ENCODE data around the gene SFMBT1. TPM values are rescaled to one million over a fixed set of nuclear protein-coding genes. Genes with fewer than 3 reads are reported as not detected.

Gene SFMBT1
- total RNA-seq, 1 experiment from 2014 or later, result 1.4 TPM

- TF ChIP-seq CTCF (conservative IDR thresholded peaks at IDR 0.05; ENCODE audit: low read depth, low read length) (no peak), EZH2 (IDR thresholded peaks at IDR 0.05; ENCODE audit: borderline replicate concordance, low read depth, low read length, poor library complexity, severe bottlenecking) (no peak)
- CTCF ChIA-PET, result no interaction called here
- no peaks in the 10 kb centered on the region for H3K27me3 ChIP-seq (replicated peaks; ENCODE audit: insufficient read depth, low read depth, low read length, poor library complexity)
- H3K9me3 ChIP-seq (ENCODE audit: low read depth, low read length, poor library complexity, severe bottlenecking), result no peaks in the 10 kb centered on the region
- no TSS peak for BruUV-seq (replicated peaks)
- POLR2A ChIA-PET (ENCODE audit: low non-redundant PET), result no interaction called here
- no peaks in the 10 kb centered on the region for H3K36me3 ChIP-seq (ENCODE audit: insufficient read depth, low read length, poor library complexity, severe bottlenecking)
- no peak overlapping the region for H3K27ac ChIP-seq (ENCODE audit: low read depth, low read length, poor library complexity, severe bottlenecking)
- no peak overlapping the region for H3K4me3 ChIP-seq (ENCODE audit: low read depth, low read length, poor library complexity, severe bottlenecking)
- intact Hi-C loops (cut with micrococcal nuclease; ENCODE audit: unreplicated experiment), result no loop called here
- H3K4me1 ChIP-seq (ENCODE audit: insufficient read depth, low read length, poor library complexity, severe bottlenecking), result no peaks in the 10 kb centered on the region
- no peak for DNase-seq (ENCODE audit: low spot score)
Measured at GRCh38 chr3:52973806-52974205, 72.1 kb downstream of the SFMBT1 start.

GRCh38 chr3:52971895-52972294 is 74.0 kb downstream of the SFMBT1 start:
- no peaks in the 10 kb centered on the region for H3K4me1 ChIP-seq (ENCODE audit: insufficient read depth, low read length, poor library complexity, severe bottlenecking)
- BruUV-seq (replicated peaks), result no TSS peak
- intact Hi-C loops (cut with micrococcal nuclease; ENCODE audit: unreplicated experiment), result no loop called here
- no peak for DNase-seq (ENCODE audit: low spot score)
- no peak overlapping the region for H3K27ac ChIP-seq (ENCODE audit: low read depth, low read length, poor library complexity, severe bottlenecking)
- POLR2A ChIA-PET (ENCODE audit: low non-redundant PET), result no interaction called here
- H3K27me3 ChIP-seq (replicated peaks; ENCODE audit: insufficient read depth, low read depth, low read length, poor library complexity), result no peaks in the 10 kb centered on the region
- no peaks in the 10 kb centered on the region for H3K36me3 ChIP-seq (ENCODE audit: insufficient read depth, low read length, poor library complexity, severe bottlenecking)
- CTCF ChIA-PET, result no interaction called here
- no peaks in the 10 kb centered on the region for H3K9me3 ChIP-seq (ENCODE audit: low read depth, low read length, poor library complexity, severe bottlenecking)
- no peak overlapping the region for H3K4me3 ChIP-seq (ENCODE audit: low read depth, low read length, poor library complexity, severe bottlenecking)
- TF ChIP-seq CTCF (conservative IDR thresholded peaks at IDR 0.05; ENCODE audit: low read depth, low read length), result no peak
- no peak for TF ChIP-seq EZH2 (IDR thresholded peaks at IDR 0.05; ENCODE audit: borderline replicate concordance, low read depth, low read length, poor library complexity, severe bottlenecking)

GRCh38 chr3:52967398-52967797 is 78.5 kb downstream of the SFMBT1 start:
- BruUV-seq (replicated peaks), result no TSS peak
- no peak overlapping the region for H3K27ac ChIP-seq (ENCODE audit: low read depth, low read length, poor library complexity, severe bottlenecking)
- POLR2A ChIA-PET (ENCODE audit: low non-redundant PET), result no interaction called here
- CTCF ChIA-PET, result no interaction called here
- H3K27me3 ChIP-seq (replicated peaks; ENCODE audit: insufficient read depth, low read depth, low read length, poor library complexity), result no peaks in the 10 kb centered on the region
- intact Hi-C loops (cut with micrococcal nuclease; ENCODE audit: unreplicated experiment), result no loop called here
- H3K9me3 ChIP-seq (ENCODE audit: low read depth, low read length, poor library complexity, severe bottlenecking), result no peaks in the 10 kb centered on the region
- H3K4me1 ChIP-seq (ENCODE audit: insufficient read depth, low read length, poor library complexity, severe bottlenecking), result no peaks in the 10 kb centered on the region
- no peaks in the 10 kb centered on the region for H3K36me3 ChIP-seq (ENCODE audit: insufficient read depth, low read length, poor library complexity, severe bottlenecking)
- no peak for DNase-seq (ENCODE audit: low spot score)
- TF ChIP-seq CTCF (conservative IDR thresholded peaks at IDR 0.05; ENCODE audit: low read depth, low read length), result no peak
- TF ChIP-seq EZH2 (IDR thresholded peaks at IDR 0.05; ENCODE audit: borderline replicate concordance, low read depth, low read length, poor library complexity, severe bottlenecking), result no peak
- H3K4me3 ChIP-seq (ENCODE audit: low read depth, low read length, poor library complexity, severe bottlenecking), result no peak overlapping the region
